Muscle of leg (tissue), 11 donors: ENCODE data around the gene PRSS38. TPM values are rescaled to one million over a fixed set of nuclear protein-coding genes. Genes with fewer than 3 reads are reported as not detected.

ENCODE experiments used
- DNase-seq: peaks from one replicate; pipeline ENCODE4 v3.0.0; 2013
- H3K27ac ChIP-seq: one replicate; pipeline ENCODE4 v1.5.1; 2013; ENCODE audit warnings: mild to moderate bottlenecking, low read length, control low read depth
- H3K27me3 ChIP-seq: one replicate; pipeline ENCODE4 v1.6.1; 2013; ENCODE audit warnings: low read length; ENCODE audit not compliant: control insufficient read depth, insufficient read depth
- H3K36me3 ChIP-seq: one replicate; pipeline ENCODE4 v1.6.1; 2013; ENCODE audit warnings: low read length; ENCODE audit not compliant: control insufficient read depth, insufficient read depth
- H3K4me1 ChIP-seq: one replicate; pipeline ENCODE4 v1.6.1; 2013; ENCODE audit warnings: low read length; ENCODE audit not compliant: control insufficient read depth, insufficient read depth
- H3K4me3 ChIP-seq: one replicate; pipeline ENCODE4 v1.5.1; 2013; ENCODE audit warnings: low read length, control low read depth
- H3K9me3 ChIP-seq: replicated peaks from 2 replicates; pipeline ENCODE4 v1.6.1; 2013; ENCODE audit warnings: low read depth, low read length; ENCODE audit not compliant: control insufficient read depth
- WGBS: methylation state at CpG from one replicate; pipeline ENCODE4 v1.1.5; 2013; ENCODE audit warnings: missing lambda C conversion rate; ENCODE audit not compliant: insufficient coverage; 5-methylcytosine and 5-hydroxymethylcytosine counted together
- polyA plus RNA-seq, 8 donors: library from polyadenylated mRNA; unstranded; fragments of 120-200 nt; gene quantifications; one replicate each; pipeline versions ENCODE4 v1.2.1 to v1.2.3, GENCODE V29; 2013; ENCODE audit warnings: inconsistent platforms in 1 of 8, low replicate concordance in 1 of 8; ENCODE audit not compliant: insufficient read length in 8 of 8, insufficient read depth in 1 of 8
- total RNA-seq: library from RNA; stranded (reverse); fragments of 120-200 nt; gene quantifications from one replicate; pipeline ENCODE4 v1.2.4, GENCODE V29; 2013

PRSS38 gene
- total and polyA plus RNA-seq, 9 donors: not detected

- peak; percentile 21 for DNase-seq
- Histone ChIP-seq H3K4me3 (no peak overlapping the region), H3K36me3 (no peaks in the 10 kb centered on the region), H3K4me1 (peaks cover 44% of the 10 kb centered on the region), H3K9me3 (no peaks in the 10 kb centered on the region), H3K27ac (no peak overlapping the region), H3K27me3 (peaks cover 11% of the 10 kb centered on the region)
- WGBS: 31% methylated on average over 13 of the region's 19 CpGs
Measured at GRCh38 chr1:227891223-227891954, 75.9 kb downstream of the PRSS38 start.

- 83% methylated on average over 1 of the region's 6 CpGs for WGBS
- H3K4me3 ChIP-seq: no peak overlapping the region
- H3K4me1 ChIP-seq: peaks cover 39% of the 10 kb centered on the region
- no peak overlapping the region for H3K27ac ChIP-seq
- H3K36me3 ChIP-seq: no peaks in the 10 kb centered on the region
- no peak for DNase-seq
- no peaks in the 10 kb centered on the region for H3K9me3 ChIP-seq
- H3K27me3 ChIP-seq: peaks cover 9% of the 10 kb centered on the region
Measured at GRCh38 chr1:227891955-227892488, 76.5 kb downstream of the PRSS38 start.

- 55% methylated on average over 13 of the region's 17 CpGs for WGBS
- Histone ChIP-seq H3K4me3 (no peak overlapping the region), H3K36me3 (no peaks in the 10 kb centered on the region), H3K27me3 (peaks cover 4% of the 10 kb centered on the region), H3K9me3 (no peaks in the 10 kb centered on the region), H3K4me1 (peaks cover 32% of the 10 kb centered on the region), H3K27ac (no peak overlapping the region)
- DNase-seq: peak; percentile 27
Measured at GRCh38 chr1:227892489-227893299, 77.2 kb downstream of the PRSS38 start.

GRCh38 chr1:227893300-227893948 is 77.9 kb downstream of the PRSS38 start:
- Histone ChIP-seq H3K36me3 (no peaks in the 10 kb centered on the region), H3K4me1 (peaks cover 27% of the 10 kb centered on the region), H3K27ac (no peak overlapping the region), H3K27me3 (no peaks in the 10 kb centered on the region), H3K4me3 (no peak overlapping the region), H3K9me3 (no peaks in the 10 kb centered on the region)
- no peak for DNase-seq
- 88% methylated on average over 7 of the region's 9 CpGs for WGBS

- no peak overlapping the region for H3K4me3 ChIP-seq
- H3K4me1 ChIP-seq: peaks cover 29% of the 10 kb centered on the region
- H3K27me3 ChIP-seq: no peaks in the 10 kb centered on the region
- no peak for DNase-seq
- 84% methylated on average over 26 of the region's 27 CpGs for WGBS
- no peak overlapping the region for H3K27ac ChIP-seq
- no peaks in the 10 kb centered on the region for H3K9me3 ChIP-seq
- H3K36me3 ChIP-seq: no peaks in the 10 kb centered on the region
Measured at GRCh38 chr1:227893949-227894721, 78.7 kb downstream of the PRSS38 start.

- H3K9me3 ChIP-seq: no peaks in the 10 kb centered on the region
- no peaks in the 10 kb centered on the region for H3K27me3 ChIP-seq
- H3K27ac ChIP-seq: no peak overlapping the region
- no peak overlapping the region for H3K4me3 ChIP-seq
- peaks cover 35% of the 10 kb centered on the region for H3K4me1 ChIP-seq
- no peak for DNase-seq
- no peaks in the 10 kb centered on the region for H3K36me3 ChIP-seq
- 83% methylated on average over 10 of the region's 12 CpGs for WGBS
Measured at GRCh38 chr1:227894831-227895451, 79.5 kb downstream of the PRSS38 start.

Other genes starting within 250 kb of the PRSS38 start
- 19.8 TPM for gene JMJD4, start 80.4 kb upstream of the PRSS38 start, total RNA-seq
- 10 to 100 TPM; 16.2 to 20.6 (median 18.4) TPM for gene JMJD4, start 80.4 kb upstream of the PRSS38 start, polyA plus RNA-seq
- gene SNAP47, start 80.2 kb upstream of the PRSS38 start, total RNA-seq: 38.3 TPM
- gene SNAP47, start 80.2 kb upstream of the PRSS38 start, polyA plus RNA-seq: 10 to 100 TPM; 24.7 to 35.9 (median 30.4) TPM
- 4.6 TPM for gene WNT9A, start 132.3 kb downstream of the PRSS38 start, total RNA-seq
- gene WNT9A, start 132.3 kb downstream of the PRSS38 start, polyA plus RNA-seq: 10 to 100 TPM in 1 of 8 donors, 1 to 10 TPM in 7; 5.2 to 10.2 (median 6.5) TPM
- not detected for gene WNT3A, start 191.3 kb downstream of the PRSS38 start, total RNA-seq
- under 1 TPM in 1 of 8 donors, not detected in 7; 0.54 TPM for gene WNT3A, start 191.3 kb downstream of the PRSS38 start, polyA plus RNA-seq